Stimulated activated CD4-positive, alpha-beta T cell treated with anti-CD3 and anti-CD28 coated beads, Interleukin-15, amount 100 ng/mL, for 24 hours (primary cell): ENCODE measurements around the gene NAT9.

ENCODE experiments used
- DNase-seq: peaks from one replicate; pipeline ENCODE4 v3.0.0-alpha.2; 2020

NAT9 gene

DNA sequence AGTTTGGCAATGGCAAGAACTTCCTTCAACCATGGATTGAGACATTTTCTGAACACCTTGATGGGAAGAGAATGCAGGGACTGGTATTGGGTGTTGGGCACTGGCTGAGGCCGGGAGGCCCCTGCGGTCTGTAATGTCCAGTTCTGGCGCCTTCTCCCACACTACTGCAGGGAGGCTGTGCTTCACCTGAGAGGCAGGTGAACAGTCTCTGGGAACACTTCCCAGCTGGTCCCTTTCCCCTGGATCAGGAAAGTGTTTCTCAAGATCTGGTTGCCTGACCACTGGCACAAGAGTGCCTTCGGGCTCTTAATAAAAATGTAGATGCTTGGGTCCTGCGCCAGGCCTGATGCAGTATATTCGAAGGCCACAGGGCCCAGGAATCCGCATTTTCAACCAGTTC lies 28.5 kb upstream of the NAT9 start:
- no peak for DNase-seq

DNA sequence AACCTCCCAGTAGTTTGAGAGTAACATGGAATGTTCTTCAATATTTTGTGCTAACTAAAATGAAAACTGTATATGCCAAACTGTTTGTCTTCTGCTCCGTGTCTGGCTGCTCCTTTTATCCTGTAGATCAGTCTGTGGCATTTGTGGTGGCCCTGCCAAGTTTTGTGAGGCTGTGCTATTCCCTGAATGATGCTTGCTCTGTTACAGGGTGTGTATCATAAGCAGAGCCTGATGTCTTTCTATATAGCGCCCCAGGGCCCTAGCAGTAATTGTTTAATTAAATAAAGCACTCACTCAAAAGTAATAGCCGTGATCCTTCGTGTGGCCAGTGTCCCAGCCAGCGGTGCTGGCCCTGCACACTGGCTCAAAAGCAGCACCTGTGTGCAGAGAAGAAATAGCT lies 27.8 kb upstream of the NAT9 start:
- DNase-seq = no peak

- DNase-seq = no peak
Measured at GRCh38 chr17:74803388-74803930, 27.3 kb upstream of the NAT9 start.

GRCh38 chr17:74801896-74802295 lies 25.8 kb upstream of the NAT9 start:
- DNase-seq = no peak

GRCh38 chr17:74800531-74800930 lies 24.4 kb upstream of the NAT9 start:
- no peak for DNase-seq

- DNase-seq = no peak
Measured at GRCh38 chr17:74799097-74799496, 23.0 kb upstream of the NAT9 start.

DNA sequence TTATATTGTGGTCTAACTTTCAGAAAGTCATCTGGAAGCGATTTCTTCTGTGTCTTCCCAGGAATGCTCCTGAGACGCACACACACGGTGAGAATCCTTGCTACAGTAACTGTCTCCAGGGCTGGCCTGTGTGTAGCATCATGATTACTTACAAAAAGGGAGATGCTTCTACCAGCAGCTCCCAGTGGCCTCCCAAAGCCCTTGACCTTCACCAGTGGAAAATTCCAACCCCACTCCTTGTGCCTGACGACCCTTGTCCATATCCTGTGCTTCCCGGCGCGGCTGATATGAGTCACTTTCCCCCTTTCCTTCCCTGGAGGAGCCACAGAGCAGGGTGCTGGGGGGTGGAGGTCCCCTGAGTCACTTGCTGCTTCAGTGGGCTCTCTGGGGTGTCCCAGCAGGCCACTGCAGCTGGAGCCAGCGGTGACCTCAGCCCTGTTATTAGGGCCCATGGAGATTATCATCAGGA lies 22.1 kb upstream of the NAT9 start:
- no peak for DNase-seq

DNA sequence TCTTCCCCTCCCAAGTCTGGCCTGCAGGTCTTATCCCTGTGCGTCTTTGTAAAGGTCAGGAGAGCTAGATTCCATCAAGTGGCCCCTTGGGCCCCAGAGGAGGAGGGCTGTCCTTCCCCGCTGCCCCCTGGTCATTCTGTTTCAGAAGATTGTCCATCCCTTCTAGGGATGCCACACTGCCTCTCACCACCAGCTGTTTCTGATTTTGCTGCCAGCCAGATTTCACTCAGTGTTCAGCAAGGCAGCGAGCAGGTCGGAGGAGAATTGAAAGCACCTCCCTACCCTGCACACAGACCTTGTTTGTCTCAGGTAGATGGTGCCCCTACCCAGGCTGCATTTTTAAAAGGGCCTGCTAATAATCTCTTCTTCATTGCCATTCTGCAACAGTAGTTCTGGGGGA lies 21.7 kb upstream of the NAT9 start:
- DNase-seq = no peak

DNA sequence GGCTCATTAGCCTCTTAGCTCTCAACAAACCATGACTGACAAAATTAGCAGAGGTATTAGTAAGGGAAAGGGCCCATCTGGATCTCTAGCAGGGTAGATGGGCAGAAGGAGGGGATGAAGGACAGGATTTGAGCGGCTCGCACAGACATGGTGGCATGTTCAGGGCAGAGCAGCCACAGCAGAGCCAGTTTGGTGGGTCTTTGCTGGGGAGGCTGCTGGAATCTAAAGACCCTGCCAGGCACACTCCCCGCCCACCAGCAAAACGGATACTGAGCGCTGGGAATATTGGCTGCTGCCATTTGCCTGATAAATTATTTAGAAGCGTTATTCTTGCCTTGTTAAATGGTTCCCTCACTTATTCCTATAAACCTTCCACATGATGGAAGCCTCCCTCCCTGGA lies 20.7 kb upstream of the NAT9 start:
- DNase-seq = no peak

- DNase-seq = no peak
Measured at GRCh38 chr17:74796211-74796610, 20.1 kb upstream of the NAT9 start.

DNA sequence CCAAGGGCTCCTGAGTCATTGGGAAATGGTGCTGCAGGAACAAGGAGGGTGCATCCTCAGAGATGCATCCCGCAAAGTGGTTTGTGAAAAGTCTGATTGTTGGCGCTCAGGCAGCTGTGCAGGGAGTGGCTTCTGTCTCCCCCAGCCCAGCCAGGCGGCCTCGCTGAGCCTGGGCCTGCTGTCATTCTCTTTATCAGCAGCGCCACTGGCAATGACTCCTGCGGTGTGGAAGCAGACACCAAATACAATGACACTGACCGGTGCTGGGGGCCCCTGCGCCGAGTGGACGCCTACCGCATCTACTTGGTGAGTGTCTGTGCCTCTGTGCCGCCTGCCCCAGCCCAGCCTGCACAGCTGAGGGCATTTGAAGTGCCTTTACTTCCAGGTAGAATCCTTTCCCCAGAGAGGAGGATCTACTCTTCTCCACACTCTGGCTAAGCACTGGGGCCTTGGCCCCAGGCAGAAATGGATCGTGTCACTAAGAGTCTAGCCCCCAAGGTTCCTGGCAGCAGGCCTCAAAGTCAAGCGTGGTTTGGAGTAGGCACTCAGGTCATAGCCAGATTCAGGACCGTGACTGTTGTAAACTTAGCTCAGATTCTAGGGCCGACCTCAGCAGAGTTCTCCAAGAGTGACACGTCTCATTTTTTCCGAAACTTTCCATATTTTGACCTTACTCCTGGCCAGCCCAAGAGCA lies 19.3 kb upstream of the NAT9 start:
- DNase-seq = no peak

DNA sequence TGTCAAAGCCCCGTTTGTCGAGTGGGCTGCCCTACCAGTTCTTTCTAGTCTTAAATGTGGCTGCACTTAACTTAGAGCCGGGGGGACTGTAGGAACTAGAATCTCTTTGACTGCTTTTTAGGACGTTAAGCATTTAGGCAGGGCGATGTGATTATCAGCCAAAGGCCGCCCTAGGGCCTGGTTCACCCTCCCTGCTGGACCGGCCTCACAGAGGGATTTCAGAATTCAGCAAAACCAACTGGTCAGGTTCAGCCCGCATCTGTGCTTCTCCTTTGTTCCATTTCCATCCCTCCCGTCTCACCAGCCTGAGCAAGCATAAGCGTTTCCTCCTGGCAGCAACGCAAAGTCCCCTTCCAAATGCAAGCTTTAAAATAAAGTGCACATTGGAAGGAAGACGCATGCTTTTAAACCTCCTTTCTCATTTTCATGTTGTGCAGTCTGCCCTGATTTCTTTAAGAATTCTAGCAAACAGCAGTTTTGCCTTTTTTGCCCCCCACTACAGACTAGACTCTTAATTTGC lies 16.5 kb upstream of the NAT9 start:
- DNase-seq = no peak

GRCh38 chr17:74790161-74791058 lies 14.3 kb upstream of the NAT9 start:
- DNase-seq = no peak

DNA sequence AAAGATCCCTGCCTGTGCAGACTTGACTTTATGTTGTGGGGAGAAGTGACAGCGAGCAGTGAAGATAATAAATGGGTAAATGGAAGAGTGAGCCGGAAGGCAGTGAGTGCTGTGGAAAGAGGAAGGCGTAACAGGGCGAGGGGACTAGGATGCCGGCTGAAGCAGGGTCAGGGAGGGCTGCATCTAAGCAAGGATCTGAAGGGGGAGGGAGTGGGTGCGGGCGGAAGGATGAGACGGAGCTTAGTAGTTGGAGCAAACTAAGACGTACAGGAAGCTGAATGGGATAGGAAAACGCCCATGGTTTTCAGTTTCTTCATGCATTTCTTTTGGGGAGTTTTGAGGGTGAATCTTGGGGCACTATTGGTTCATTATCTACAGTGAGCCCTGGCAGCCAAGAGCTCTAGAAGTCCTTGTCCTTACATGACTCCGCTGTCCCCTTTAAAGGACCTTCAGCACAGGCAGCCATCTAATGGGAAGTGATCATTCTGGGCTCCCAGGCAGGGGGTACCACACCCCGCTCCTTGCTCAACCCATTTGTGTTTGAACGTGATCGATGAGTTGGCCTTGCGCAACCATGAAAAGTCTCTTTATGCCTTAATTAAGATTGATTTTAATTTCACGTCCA lies 10.4 kb upstream of the NAT9 start:
- DNase-seq = peak; percentile 26

- DNase-seq = no peak
Measured at GRCh38 chr17:74785981-74786360, 9.8 kb upstream of the NAT9 start.

GRCh38 chr17:74785096-74785980 lies 9.2 kb upstream of the NAT9 start:
- DNase-seq = peak; percentile 59

GRCh38 chr17:74784125-74784810 lies 8.1 kb upstream of the NAT9 start:
- no peak for DNase-seq

GRCh38 chr17:74782571-74782970 lies 6.4 kb upstream of the NAT9 start:
- no peak for DNase-seq

DNA sequence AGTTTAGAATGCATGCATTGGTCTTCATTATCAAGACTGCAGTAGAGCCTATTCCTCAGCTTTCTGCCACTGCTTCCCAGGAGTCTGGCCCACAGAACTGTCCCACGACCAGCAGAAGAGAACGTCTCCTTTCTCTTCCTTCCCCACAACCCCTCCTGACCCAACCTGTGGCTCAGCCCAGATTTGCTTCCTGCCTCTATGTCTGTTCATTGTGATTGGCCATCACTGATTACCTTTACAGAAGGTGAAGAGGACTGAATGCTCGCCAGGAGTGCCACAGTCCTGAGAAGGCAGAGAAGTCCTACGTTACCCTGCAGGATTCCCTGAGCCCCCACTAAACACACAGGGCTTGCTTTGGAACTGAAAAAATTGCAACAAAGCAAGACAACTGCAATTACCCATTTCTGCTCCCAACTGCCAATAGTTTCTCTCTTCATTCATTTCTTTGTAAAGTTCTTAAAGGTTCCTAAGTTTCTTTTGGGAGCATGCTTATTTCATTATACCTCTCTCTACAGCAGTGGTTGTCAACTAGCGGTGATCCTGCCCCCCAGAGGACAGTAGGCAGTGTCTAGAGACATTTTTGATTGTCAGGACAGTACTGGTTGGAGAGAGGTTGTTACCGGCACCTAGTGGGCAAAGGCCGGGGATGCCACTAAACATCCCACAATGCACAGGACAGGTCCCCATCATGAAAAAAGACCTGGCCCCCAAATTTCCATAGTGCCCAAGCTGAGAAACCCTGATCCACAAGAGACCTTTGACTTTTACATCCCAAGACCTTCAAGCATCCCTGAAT lies 4.5 kb upstream of the NAT9 start:
- DNase-seq = no peak

DNA sequence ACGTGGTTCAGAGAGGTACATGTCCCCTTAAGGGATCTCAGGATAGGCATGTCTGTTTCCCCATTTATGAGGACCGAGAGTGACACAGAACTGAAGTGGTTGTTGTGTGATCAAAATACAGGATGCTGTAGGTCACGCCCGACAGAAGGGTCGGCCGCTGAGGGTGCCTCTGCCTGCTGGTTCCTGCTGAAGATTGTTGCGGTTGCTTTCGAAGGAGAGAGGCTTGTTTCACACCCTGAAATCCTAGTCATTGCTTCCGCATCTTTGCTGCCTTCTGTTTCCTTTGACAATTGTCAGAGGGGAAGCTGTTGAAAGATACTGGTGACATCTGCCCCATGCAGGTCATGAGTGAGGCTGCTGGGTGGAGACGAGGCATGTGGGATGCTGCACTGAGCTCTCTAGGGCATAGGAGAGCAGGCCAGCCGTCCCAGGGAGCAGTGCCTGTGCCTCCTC lies 3.8 kb upstream of the NAT9 start:
- DNase-seq = peak; percentile 73

DNA sequence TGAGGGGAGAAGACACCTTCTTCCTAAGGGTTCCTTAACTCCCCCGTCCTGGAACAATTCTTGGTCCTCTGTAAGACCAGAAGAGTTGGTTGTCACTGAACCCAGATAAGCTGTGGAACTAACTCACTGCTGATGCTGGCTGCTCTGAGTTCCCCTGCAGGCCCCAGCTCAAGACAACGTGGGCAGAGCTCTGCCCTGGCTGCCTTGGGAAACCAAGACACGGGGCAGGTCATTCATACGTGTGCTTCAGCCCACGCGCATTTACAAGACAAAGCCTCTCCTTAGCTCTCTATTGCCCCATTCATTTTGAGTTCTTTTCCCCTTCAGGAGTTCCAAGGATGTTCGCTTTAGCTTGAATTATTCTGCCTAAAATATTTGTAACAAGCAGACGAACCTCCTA lies 3.4 kb upstream of the NAT9 start:
- DNase-seq = no peak
